GM21528 (cell line): ENCODE measurements around the gene GRIK3.

Experiments
- ATAC-seq: cut with Tn5 transposase; IDR thresholded peaks from one replicate; pipeline ENCODE4 v1.9.1; 2021; ENCODE audit warnings: mild to moderate bottlenecking, moderate library complexity; ENCODE audit not compliant: unreplicated experiment, low FRiP score

The GRIK3 gene

DNA sequence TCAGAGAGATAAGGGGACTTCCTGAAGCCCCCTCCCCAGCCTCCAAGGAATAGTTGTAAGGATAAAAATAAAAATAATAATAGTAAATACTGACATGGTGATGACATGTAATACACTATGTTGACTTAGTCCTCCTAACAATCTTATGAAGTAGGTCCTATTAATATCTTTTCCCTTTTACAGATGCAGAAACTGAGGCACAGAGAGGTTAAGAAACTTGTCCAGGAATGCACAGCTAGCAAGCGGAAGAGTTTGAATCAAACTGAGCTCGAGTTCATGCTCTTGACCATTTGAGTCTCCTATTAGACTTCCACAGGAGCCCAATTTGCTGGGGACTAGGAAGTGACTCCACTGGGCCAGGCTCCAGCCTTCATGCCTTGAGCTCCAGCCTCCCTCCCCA is 194.8 kb downstream of the GRIK3 start:
- ATAC-seq, result no peak

DNA sequence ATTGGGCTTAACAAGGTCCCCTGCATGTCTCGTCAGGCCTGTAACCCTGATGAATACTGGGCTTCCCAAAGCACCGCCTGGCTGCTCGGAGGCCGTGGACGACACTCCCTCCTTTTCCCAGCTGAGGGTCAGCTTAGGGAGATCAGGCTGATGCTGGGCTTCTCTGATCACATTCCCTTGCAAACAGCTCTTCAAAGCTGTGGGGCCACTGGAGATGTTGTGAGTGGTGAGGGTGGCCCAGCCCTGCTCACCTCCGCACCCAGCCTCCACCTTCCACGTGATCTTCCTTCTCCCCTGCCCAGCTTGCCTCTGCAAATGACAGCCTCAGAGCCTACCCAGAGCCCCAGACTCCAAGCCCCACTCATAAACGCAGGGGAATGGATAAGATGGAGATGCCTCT is 195.4 kb downstream of the GRIK3 start:
- no peak for ATAC-seq

DNA sequence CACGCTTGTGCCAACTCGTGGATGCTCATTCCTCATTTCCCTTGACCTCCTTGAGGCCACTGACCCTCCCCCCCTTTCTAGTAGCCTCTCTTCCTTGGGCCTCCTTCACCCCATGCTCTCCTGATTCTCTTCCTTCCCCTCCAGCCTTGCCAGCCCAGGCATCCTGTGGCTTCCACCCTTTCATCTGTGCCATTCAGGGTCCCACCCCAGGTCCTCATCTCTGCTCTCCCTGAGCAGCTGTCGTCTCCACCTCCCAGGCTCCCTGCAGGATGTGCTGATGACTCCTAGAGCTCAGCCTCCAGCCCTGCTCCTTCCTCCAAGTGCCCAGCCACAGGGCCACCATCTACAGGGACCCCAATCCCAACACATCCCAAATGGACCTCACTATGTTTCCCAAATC is 197.4 kb downstream of the GRIK3 start:
- ATAC-seq, result no peak

DNA sequence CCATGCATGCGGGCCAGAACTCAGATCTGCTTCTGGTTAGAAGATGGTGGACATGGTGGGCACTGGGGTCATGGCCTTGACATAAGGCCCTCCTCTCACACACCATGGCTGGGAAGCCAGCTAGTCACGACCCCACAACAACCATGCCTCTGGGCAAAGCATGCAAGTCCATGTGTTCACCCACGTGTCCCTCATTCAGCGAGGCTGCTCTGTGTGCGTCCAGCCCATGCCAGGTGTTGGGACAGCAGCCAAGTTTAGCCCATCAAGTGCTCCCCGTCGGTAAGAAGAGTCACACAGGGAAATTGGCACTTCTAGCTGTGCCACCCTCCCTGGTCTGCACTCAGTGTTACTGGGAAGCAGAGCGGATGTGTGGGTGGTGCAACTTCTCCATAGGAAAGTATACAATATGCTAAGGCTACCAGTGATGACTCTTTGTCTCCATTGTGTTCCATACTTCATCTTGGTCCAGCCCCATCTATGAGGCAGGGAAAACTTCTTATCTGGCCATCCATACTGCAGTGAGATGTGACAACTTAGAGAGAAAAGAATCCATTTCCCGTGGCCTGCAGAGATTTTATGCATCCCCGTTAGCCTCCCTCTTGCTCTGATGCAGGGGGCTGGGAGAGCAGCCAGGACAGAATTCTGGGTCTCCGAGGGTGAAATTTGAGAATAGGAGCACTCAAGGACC is 198.0 kb downstream of the GRIK3 start:
- no peak for ATAC-seq

DNA sequence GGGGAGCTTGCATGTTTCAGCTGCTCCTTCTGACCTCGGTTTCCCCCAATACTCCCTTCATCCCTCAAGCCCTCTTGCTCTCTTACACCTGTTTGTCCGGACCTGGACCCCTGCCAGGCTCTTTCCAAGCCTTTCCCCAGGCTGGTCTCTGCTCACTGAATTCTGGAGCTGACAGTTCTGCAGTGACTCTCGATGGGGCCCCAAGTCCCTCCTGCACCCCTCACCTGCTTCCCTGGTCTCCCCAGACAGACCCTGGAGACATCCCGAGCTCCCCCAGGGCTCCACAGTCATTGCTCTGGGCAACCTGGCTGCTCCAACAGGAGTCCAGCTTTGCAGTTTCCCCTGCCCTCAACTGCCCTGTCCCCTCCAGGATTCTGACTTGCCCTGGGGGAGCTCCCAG is 198.6 kb downstream of the GRIK3 start:
- ATAC-seq, result no peak

DNA sequence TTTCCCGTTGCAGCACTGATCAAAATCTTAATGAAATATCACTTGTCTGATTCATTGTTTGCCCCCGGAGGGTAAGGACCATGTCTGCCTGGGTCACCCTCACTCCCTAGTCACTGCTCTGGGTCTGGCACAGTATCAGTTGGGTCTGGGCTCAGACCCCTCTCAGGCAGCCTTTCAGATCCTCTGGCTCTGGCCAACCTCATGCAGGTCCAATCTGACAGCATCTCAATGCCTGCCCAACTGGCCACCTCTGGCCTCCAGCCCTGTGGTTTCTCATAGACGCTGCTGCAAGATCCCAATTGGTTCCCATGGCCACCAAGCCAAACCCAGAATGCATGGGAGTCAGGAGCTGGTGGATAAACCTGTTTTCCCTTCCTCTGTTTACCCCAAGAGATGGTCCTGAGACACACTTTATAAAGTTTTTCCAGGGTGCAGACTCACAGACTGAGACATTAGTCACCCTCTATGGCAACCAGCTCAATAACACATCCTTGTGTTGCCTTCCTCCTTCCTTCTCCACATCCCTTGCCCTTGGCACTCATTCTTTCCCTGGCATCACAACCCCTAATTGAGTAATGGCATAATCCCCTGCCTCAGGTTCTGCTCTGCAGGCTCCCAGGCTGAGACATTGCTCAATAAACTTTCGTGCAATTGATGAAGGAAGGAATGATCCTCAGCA is 199.2 kb downstream of the GRIK3 start:
- no peak for ATAC-seq

DNA sequence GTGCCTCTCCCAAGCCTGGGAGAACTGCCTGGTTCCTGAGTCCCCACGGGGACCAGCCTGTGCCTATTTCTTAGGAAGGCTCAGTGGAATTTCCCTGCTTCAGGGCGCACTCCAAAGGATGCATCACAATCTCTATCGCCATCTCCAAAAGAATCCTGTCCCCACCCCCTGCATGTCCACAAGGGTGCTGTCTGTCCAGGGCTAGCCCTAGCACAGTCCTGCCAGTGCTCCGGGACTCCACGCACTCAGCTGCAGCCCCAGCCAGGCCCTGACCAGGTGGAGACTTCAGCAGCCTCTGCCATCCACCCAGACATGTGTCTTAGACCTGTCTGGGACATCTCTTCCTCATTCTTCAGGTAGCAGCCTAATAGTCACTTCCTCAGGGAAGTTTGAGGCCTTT is 199.7 kb downstream of the GRIK3 start:
- no peak for ATAC-seq

DNA sequence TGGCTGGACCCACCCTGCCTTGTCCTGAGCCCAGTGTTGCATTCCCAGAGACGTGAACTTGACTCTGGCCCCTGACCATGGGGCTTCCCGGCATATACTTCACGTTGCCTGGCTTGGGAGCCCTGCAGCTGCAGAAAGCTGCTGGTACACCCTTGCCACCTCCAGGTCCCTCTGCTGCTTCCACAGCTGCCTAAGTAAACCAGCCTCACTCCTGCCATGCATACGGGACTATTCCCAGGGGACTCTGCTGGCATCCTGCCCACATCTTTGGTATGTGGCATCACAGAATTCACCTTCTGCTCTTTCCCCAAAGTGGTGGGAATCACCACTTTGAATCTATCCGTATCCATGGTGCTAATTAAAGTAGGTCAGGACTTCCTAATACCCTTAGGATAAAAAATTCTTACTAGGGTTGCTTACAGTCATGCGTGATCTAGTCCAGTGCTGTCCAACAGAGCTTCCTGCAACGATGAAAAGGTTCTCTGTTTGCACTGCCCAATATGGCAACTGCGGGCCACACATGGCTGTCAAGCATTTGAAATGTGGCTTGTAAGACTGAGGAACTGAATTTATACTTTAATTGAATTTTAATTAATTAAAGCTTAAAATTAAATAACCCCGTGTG is 203.0 kb downstream of the GRIK3 start:
- no peak for ATAC-seq

DNA sequence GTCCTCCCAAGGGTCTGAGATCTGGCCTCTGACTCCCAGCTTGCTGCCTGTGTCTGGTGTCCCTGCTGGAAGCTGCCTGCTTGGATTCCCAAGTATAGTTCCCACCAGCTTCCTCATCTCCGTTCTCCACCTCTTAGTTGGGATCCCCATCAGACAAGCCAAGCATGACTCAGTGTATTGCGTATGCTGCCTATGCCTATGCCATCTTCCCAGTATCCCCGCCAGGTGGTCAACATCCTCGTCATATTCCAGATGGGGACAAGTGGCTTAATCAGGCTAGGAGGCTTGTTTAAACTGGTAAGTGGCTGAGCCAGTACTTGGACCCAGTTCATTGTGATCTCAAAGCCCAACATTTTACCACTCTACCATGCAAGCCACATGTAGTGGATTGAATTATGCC is 204.4 kb downstream of the GRIK3 start:
- ATAC-seq, result no peak

DNA sequence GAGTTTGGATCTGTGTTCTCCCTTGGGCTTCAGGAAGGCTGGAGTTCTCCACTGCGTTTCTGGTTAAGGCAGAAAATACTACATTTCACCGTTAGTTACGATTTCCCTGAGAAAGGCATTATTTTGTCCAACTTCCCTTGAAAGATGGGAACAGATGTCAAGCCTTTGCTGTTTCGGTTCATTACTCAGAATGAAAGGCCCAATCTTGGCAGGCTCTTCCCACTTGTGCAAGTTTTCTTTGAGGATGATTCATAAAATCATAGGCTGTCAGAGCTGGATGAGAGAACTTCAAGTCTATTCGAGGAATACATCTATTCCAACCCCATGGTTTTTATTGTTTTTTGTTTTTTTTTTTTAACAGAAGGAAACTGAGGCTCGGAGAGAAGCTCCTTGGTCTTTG is 205.2 kb downstream of the GRIK3 start:
- ATAC-seq, result no peak

DNA sequence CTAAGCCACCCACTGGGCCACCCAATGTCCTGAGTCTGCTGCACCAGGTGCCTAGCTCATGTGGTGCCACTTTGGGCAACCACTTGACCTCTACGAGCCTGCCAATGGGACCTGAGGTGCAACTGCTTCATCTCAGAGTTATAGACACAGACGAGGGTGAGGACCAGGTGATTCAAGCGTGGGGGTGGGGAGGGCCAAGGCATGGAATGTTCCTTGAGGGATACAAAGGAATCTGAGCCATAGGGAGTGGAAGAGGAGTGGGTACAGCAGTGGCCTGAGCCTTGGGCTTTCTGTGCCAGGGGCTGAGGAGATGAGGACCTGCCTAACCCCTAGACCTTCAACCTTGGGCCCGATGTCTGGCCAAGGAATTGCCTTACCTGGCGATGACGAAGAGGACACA is 209.1 kb downstream of the GRIK3 start:
- ATAC-seq, result no peak

DNA sequence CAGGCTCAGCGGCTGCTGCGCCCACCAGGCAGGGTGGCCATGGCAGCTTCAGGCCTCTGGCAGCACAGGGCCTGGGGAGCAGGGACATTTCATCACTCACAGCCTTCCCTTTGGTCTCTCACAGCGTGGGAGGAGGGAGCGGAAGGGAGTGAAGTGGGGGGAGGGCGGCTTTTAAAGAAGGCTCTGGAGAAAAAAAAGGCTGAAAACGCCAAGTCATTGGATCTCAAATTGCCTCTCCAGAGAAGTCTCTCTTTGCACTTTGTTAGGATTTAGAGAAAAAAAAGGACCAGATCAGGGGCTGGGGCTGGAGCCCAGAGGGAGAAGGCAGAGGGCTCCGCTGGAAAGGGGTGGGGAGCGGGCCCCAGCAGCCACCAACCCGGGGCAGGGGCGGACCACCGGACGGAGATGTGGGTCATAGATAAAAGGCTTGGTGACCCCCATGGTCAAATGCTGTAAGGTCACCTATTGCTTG is 209.9 kb downstream of the GRIK3 start:
- ATAC-seq, result no peak

DNA sequence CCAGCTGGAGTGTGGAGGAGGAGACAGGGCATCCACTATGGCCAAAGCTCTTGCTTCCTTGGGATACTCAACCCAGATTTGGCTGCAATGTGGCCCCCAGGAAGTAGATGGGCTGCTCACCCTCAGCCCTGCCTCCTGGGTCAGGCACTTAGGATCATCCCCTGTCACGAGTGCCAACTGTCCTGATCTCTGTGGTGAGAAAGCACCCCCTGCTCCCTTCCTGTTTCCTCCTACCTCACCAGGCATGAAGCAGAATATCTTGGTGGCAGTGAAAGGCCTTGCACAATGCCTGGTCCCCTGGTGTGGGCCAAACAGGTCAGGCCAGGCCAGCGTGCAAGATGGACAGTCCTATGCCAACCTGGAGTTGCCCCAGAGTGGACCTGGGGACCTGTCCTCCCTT is 211.7 kb downstream of the GRIK3 start:
- no peak for ATAC-seq

DNA sequence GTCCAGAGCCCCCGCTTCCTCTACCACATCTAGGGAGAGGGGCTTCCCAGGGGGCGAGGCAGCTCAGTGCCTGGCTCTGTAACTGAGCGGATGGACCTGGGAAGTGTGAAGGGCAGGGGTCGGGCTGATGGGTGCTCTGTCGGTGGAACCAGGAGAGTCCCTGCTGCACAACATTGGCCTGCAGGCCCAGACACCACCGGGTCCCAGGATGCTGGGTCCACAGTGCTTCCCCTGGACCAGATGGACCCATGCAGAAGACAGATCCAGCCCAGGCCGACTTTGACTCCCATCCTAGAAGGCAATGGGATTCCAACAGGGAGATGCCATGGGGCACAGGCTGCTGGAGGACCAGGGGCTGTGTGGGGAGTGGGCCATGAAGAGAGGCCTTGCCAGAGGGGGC is 212.9 kb downstream of the GRIK3 start:
- ATAC-seq, result no peak

DNA sequence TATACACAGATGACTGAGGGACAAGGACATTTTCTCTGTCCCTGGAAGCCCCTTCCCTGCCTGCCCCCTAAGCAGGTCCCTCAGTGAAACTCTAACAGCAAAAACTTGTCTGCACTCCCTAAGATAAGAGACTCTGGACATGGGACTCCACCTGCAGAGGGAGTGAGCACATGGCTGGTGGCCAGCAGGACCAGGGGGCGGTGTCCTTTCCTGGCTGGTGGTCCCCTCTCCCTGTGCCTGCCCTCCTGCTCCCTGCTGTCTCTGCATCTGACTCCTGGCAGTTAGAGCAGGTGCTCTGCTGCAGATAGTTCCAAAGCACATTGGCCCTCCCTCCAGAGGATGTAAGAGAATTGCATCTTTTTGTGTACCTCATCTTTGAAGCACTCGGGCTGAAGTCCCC is 215.5 kb downstream of the GRIK3 start:
- ATAC-seq, result no peak

DNA sequence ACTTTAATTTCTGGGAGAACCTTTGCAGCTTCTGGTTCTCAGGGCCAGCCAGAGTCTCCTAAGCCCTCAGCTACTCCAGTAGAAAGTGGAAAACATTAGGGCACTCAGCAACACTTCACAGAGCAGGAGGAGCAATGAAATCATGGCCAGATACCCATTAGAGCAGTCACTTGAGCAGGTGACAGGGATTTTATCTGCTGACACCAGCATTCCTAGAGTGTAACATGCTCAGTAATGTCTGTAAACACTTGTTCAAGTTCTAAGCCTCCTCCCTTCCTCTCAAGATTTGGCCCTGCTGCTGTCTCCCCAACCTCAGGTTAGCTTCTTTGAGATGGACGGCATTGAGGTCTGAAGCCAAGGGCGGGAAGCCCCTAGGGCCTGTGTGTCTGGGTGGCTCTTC is 218.0 kb downstream of the GRIK3 start:
- ATAC-seq, result no peak

DNA sequence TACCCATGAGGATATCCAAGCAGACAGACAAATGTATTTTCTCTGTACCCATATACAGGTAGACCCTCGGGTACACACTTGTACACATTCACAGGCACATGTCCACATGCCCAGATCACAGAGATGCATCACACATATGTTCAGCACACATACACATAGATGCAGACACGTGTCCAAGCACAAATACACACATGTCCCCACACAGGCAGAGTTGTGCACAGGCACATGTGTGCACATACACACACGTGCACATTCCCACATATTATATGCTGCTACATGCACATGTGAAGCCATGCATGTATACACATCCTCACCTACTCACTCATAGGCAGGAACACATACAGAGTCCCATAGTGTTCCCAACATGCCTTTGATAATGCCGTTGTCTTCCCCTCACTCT is 219.5 kb downstream of the GRIK3 start:
- ATAC-seq, result no peak

DNA sequence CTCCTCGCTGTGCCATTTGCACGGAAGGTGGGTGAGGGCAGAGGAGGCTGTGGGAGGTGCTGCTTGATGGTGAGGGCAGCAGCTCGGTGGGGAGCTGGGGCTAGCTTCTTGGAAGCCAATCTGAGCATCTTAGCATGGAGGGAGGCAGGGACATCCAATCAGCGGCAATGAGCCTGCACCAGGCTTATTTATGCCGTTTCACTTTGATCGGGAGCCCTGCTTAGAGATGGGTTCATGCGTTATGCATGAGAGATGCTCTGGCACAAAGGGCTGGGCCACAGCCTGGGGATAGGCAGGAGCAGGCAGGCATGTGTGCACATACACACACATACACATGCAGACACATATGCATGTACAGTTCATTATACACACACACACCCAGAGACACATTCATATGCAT is 220.2 kb downstream of the GRIK3 start:
- ATAC-seq, result no peak

DNA sequence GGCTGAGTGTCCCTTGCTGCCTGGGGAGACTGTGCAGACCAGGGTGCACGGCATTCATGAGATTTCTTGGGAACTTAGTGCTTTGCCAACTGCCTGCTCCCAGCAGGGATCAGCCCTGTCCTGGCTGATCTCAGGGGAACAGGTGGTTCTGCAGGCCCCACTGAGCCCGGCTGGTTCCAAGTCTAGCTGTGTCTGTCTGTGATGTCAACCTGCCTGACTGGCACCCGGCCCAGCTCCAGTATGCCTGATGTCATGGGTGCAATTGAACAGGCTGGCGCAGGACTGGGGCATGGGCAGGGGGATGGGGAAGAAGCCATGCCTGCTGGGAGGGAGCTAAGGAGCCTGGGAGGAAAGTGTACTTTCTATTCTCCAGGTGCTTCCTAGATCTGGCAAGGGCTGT is 227.1 kb downstream of the GRIK3 start:
- ATAC-seq, result no peak

DNA sequence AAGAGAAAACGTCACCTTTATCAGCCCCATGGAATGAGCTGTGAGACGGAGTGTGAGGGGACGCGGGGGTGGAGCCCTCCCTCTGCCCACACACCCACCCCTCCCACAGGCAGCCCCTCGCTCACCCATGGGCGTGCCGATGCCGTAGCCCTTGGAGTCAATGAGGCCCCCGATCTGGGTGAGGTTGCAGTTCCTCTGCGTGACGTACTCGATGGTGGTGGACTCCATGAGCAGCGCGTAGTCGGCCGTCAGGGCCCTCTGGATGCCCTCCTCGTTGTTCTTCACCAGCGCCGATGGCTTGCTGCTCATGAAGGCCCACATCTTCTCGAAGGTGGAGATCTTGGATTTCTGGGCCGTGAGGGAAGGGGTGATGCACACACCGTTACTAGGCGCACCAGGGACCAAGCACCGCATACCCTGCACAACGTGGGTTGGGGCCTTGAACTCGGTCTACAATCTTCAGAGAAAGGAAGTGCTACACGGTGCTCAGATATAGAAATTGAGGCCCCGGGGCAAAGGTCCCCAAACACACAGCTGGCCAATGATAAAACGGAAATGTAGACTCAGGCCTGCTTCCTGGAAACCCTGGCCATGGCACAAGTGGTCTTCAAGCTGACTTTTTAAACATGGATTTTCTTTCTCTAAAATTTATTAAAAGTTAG is 228.2 kb downstream of the GRIK3 start:
- ATAC-seq, result no peak

DNA sequence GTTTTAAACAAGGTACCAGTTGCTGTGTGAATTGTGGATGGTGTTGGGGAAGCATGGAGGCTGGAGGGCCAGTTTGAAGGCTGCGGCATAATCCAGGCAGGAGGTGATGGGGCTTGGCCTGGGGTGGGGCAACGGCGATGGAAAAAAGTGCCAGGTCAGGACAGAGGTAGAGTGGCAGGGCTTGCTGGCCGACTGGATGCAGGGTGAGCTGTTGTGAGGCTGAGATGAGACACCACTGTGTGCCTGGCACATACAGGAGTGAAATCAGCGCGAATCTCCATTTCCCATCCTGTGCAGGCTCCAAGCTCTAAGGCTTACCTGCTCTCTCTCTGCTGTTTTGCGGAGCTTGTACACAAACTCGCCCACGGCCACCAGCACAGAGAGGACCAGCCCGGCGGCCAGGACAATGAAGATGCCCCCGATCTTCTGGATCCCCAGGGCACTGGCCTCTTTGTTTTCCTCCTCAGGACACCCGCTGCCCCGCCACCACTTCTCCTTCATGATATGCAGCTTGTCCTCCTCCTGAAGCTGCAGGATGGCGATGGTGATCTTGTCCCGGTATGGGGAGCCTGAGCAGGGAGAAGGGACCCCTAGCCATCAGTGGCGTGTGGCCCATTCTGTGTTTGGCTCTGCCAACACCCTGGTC is 229.5 kb downstream of the GRIK3 start:
- ATAC-seq, result no peak
